22Rv1 (cell line): ENCODE results near the gene SBF2.

Source experiments
- CTCF ChIP-seq: fragments of 450-650 bp; IDR thresholded peaks from 2 replicates; pipeline ENCODE4 v1.5.1; 2017; ENCODE audit warnings: mild to moderate bottlenecking
- ZFX ChIP-seq: fragments of 450-650 bp; IDR thresholded peaks from 2 replicates; pipeline ENCODE4 v1.6.1; 2017; ENCODE audit warnings: antibody characterized with exemption, borderline replicate concordance

- TF ChIP-seq CTCF = no peak
- TF ChIP-seq ZFX = no peak
These were observed 341.4 kb downstream of the SBF2 start for GRCh38 chr11:9952511-9953196.
